Vagina (tissue), 2 donors: ENCODE results near the gene TMED4. TPM values are rescaled to one million over a fixed set of nuclear protein-coding genes. Genes with fewer than 3 reads are reported as not detected.

Experiments used
- DNase-seq, 2 donors: peaks; one replicate each; pipeline ENCODE4 v3.0.0-alpha.2; 2017; ENCODE audit errors: extremely low spot score in 2 of 2
- H3K27ac ChIP-seq: fragments of 200-600 bp; sonication (generic); one replicate; pipeline ENCODE4 v1.5.1; 2019
- H3K27me3 ChIP-seq: fragments of 200-600 bp; sonication (generic); one replicate; pipeline ENCODE4 v1.5.1; 2019
- H3K36me3 ChIP-seq, 2 donors: fragments of 200-600 bp; sonication (generic); one replicate each; pipeline ENCODE4 v1.5.1; 2017 to 2019
- H3K4me1 ChIP-seq: fragments of 200-600 bp; sonication (generic); one replicate; pipeline ENCODE4 v1.5.1; 2019
- H3K4me3 ChIP-seq, 2 donors: fragments of 200-600 bp; sonication (generic); 1 replicate in 1 of 2; 2 replicates in 1 of 2; pipeline ENCODE4 v1.5.1; 2016 to 2019
- H3K9me3 ChIP-seq: fragments of 200-600 bp; sonication (generic); one replicate; pipeline ENCODE4 v1.5.1; 2019
- POLR2A ChIP-seq, 2 donors: fragments of 450-650 bp; IDR thresholded peaks; one replicate each; pipeline ENCODE4 v1.6.1; 2017; ENCODE audit warnings: antibody characterized with exemption in 2 of 2, mild to moderate bottlenecking in 2 of 2, moderate library complexity in 2 of 2
- POLR2AphosphoS5 ChIP-seq, 2 donors: sonication (generic); formaldehyde crosslinking; IDR thresholded peaks; one replicate each; pipeline ENCODE4 v1.9.0; 2017; ENCODE audit warnings: antibody characterized with exemption in 2 of 2, mild to moderate bottlenecking in 2 of 2, low read depth in 1 of 2; ENCODE audit not compliant: insufficient read depth in 1 of 2
- intact Hi-C: fragments of 100-400 bp; cut with DNase I; formaldehyde crosslinking; loops from one replicate; pipeline ENCODE4 v1.15.1; 2023
- total RNA-seq: library from RNA; depleted of rRNA; stranded (reverse); fragments of >200 nt; gene quantifications from one replicate; pipeline ENCODE4 v1.2.3, GENCODE V29; 2016
- TF ChIP-seq, protein P1 (sequence below), 3 experiments: fragments of 450-650 bp in 2 of 3; fragments of 200-600 bp in 1 of 3; sonication (generic) in 1 of 3; IDR thresholded peaks; one replicate each; pipeline ENCODE4 v1.5.1; 2017 to 2019; ENCODE audit warnings: antibody characterized with exemption in 3 of 3, mild to moderate bottlenecking in 2 of 3, moderate library complexity in 2 of 3

The TMED4 gene
- total RNA-seq, 1 donor from 2014 or later: 102 TPM

- no peak for TF ChIP-seq POLR2A (IDR thresholded peaks at IDR 0.05)
- TF ChIP-seq POLR2AphosphoS5 (IDR thresholded peaks at IDR 0.05; ENCODE audit: insufficient read depth in 1 of 2, low read depth in 1 of 2): no peak
- TF ChIP-seq, protein P1, sequence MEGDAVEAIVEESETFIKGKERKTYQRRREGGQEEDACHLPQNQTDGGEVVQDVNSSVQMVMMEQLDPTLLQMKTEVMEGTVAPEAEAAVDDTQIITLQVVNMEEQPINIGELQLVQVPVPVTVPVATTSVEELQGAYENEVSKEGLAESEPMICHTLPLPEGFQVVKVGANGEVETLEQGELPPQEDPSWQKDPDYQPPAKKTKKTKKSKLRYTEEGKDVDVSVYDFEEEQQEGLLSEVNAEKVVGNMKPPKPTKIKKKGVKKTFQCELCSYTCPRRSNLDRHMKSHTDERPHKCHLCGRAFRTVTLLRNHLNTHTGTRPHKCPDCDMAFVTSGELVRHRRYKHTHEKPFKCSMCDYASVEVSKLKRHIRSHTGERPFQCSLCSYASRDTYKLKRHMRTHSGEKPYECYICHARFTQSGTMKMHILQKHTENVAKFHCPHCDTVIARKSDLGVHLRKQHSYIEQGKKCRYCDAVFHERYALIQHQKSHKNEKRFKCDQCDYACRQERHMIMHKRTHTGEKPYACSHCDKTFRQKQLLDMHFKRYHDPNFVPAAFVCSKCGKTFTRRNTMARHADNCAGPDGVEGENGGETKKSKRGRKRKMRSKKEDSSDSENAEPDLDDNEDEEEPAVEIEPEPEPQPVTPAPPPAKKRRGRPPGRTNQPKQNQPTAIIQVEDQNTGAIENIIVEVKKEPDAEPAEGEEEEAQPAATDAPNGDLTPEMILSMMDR (IDR thresholded peaks at IDR 0.05): no peak
- H3K27ac ChIP-seq: no peak overlapping the region
- DNase-seq: no peak
- H3K4me3 ChIP-seq: no peak overlapping the region
- intact Hi-C loops: no loop called here
- H3K36me3 ChIP-seq: no peaks in the 10 kb centered on the region
- H3K4me1 ChIP-seq: no peaks in the 10 kb centered on the region
- H3K27me3 ChIP-seq: no peaks in the 10 kb centered on the region
- no peaks in the 10 kb centered on the region for H3K9me3 ChIP-seq
Measured at GRCh38 chr7:44538093-44538797, 43.8 kb downstream of the TMED4 start.

DNA sequence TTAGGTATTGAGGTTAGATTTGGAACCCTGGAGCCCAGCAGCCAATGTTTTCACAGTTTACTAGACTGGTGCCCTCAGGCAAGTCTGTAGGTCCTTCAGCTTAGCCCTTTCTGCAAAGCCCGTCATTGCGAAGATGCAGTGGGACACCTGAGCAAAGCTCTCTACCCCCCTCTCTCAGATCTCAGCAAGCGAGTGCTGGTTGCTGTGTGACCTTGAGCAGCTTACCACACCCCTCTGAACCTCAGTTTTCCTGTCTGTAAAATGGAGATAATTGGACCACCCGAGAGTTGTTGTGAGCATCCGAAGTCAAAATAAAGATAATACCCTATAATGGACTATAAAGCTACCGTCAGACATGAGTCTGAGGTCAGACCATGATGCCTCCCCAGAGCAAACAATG, 44.6 kb downstream of the TMED4 start:
- no peak for DNase-seq
- intact Hi-C loops: no loop called here
- no peaks in the 10 kb centered on the region for H3K27me3 ChIP-seq
- no peaks in the 10 kb centered on the region for H3K4me1 ChIP-seq
- H3K9me3 ChIP-seq: no peaks in the 10 kb centered on the region
- no peak overlapping the region for H3K4me3 ChIP-seq
- H3K36me3 ChIP-seq: no peaks in the 10 kb centered on the region
- TF ChIP-seq POLR2AphosphoS5 (IDR thresholded peaks at IDR 0.05; ENCODE audit: insufficient read depth in 1 of 2, low read depth in 1 of 2) (no peak), POLR2A (IDR thresholded peaks at IDR 0.05) (no peak)
- TF ChIP-seq, protein P1 (IDR thresholded peaks at IDR 0.05): no peak
- H3K27ac ChIP-seq: no peak overlapping the region

GRCh38 chr7:44536090-44536489, 45.9 kb downstream of the TMED4 start:
- intact Hi-C loops: no loop called here
- H3K9me3 ChIP-seq: no peaks in the 10 kb centered on the region
- H3K27ac ChIP-seq: no peak overlapping the region
- H3K4me3 ChIP-seq: no peak overlapping the region
- no peak for DNase-seq
- TF ChIP-seq POLR2AphosphoS5 (IDR thresholded peaks at IDR 0.05; ENCODE audit: insufficient read depth in 1 of 2, low read depth in 1 of 2) (no peak), POLR2A (IDR thresholded peaks at IDR 0.05) (no peak)
- TF ChIP-seq, protein P1 (IDR thresholded peaks at IDR 0.05): no peak
- no peaks in the 10 kb centered on the region for H3K36me3 ChIP-seq
- H3K4me1 ChIP-seq: no peaks in the 10 kb centered on the region
- no peaks in the 10 kb centered on the region for H3K27me3 ChIP-seq

DNA sequence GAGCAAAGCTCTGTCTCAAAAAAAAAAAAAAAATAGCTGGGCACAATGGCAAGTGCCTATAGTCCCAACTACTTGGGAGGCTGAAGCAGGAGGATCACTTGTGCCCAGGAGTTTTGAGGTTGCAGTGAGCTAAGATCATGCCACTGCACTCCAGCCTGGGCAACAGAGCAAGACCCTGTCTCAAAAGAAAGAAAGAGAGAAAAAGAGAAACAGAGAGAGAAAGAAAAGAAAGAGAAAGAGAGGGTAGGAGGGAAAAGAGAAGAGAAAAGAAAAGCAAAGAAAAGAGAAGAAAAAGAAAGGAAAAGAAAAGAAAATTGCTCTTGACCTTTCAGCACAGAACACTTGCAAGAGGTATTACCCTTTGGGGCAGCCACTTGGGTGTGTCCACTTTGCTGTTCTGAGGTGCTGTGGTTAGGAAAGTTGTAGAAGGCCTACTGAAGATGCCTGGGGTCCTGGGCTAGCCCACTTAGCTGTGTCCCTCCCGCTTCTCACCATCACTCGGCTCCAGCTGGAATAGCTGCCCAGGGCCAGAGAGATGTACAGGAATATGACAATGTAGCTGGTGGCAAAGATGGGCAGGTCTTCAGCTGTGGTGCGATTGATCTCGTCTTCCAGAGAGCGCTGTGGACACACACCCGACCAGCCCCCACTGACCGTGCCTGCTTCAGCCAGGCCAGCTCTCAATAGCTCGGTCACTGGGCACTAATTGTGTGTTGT, 46.5 kb downstream of the TMED4 start:
- Histone ChIP-seq H3K36me3 (no peaks in the 10 kb centered on the region), H3K4me3 (no peak overlapping the region), H3K4me1 (no peaks in the 10 kb centered on the region), H3K27me3 (no peaks in the 10 kb centered on the region), H3K27ac (no peak overlapping the region), H3K9me3 (no peaks in the 10 kb centered on the region)
- no peak for TF ChIP-seq POLR2AphosphoS5 (IDR thresholded peaks at IDR 0.05; ENCODE audit: insufficient read depth in 1 of 2, low read depth in 1 of 2)
- no peak for TF ChIP-seq POLR2A (IDR thresholded peaks at IDR 0.05)
- TF ChIP-seq, protein P1 (IDR thresholded peaks at IDR 0.05): no peak
- DNase-seq: no peak
- intact Hi-C loops: no loop called here

DNA sequence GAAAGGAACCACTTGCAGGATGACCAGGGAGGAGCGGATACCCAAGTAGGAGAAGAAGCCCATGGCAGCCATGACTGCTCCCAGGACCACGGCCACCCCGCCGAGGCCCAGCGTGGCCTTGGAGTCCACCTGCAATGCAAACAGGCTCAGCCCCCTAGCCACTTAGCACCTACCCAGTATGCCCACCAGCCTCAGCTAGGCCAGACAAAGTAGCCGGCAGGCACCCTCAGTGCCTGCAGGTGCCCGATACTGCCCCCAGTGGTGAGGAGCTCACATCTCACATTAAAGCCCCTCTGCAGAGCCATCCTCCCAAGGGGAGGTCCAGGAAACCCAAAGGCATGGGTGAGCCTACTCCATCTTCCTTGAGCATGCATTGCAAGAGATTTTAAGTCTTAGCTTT, 47.5 kb downstream of the TMED4 start:
- H3K27ac ChIP-seq: no peak overlapping the region
- TF ChIP-seq POLR2A (IDR thresholded peaks at IDR 0.05): no peak
- TF ChIP-seq, protein P1 (IDR thresholded peaks at IDR 0.05): no peak
- TF ChIP-seq POLR2AphosphoS5 (IDR thresholded peaks at IDR 0.05; ENCODE audit: insufficient read depth in 1 of 2, low read depth in 1 of 2): no peak
- intact Hi-C loops: no loop called here
- H3K4me1 ChIP-seq: no peaks in the 10 kb centered on the region
- no peaks in the 10 kb centered on the region for H3K27me3 ChIP-seq
- no peak overlapping the region for H3K4me3 ChIP-seq
- H3K9me3 ChIP-seq: no peaks in the 10 kb centered on the region
- no peak for DNase-seq
- H3K36me3 ChIP-seq: no peaks in the 10 kb centered on the region
